Measurements from ENCODE around the gene BCOR. TPM values are rescaled to one million over a fixed set of nuclear protein-coding genes. Genes with fewer than 3 reads are reported as not detected.
A peak's percentile ranks its signal among the peaks of the same experiment; 100 is the strongest.

The BCOR gene
- total RNA-seq, 1 experiment from 2014 or later: 134 TPM

- Mint-ChIP-seq H3K27me3 (ENCODE audit: low read depth) (peaks cover 32% of the 10 kb centered on the region), H3K4me1 (peaks cover 26 to 34% of the 10 kb centered on the region in 2 experiments), H3K9me3 (peaks cover 60 to 66% of the 10 kb centered on the region in 2 experiments), H3K4me3 (peak overlapping the region in 1 of 2 experiments; percentile 13; a peak in 1 of 5 replicates), H3K27ac (no peak overlapping the region; a peak in 1 of 7 replicates), H3K36me3 (ENCODE audit: insufficient read depth in 1 of 3, low read depth in 3 of 3) (peaks cover 5 to 21% (median 8%) of the 10 kb centered on the region in 3 experiments)
- TF ChIP-seq, protein P1, sequence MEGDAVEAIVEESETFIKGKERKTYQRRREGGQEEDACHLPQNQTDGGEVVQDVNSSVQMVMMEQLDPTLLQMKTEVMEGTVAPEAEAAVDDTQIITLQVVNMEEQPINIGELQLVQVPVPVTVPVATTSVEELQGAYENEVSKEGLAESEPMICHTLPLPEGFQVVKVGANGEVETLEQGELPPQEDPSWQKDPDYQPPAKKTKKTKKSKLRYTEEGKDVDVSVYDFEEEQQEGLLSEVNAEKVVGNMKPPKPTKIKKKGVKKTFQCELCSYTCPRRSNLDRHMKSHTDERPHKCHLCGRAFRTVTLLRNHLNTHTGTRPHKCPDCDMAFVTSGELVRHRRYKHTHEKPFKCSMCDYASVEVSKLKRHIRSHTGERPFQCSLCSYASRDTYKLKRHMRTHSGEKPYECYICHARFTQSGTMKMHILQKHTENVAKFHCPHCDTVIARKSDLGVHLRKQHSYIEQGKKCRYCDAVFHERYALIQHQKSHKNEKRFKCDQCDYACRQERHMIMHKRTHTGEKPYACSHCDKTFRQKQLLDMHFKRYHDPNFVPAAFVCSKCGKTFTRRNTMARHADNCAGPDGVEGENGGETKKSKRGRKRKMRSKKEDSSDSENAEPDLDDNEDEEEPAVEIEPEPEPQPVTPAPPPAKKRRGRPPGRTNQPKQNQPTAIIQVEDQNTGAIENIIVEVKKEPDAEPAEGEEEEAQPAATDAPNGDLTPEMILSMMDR (conservative IDR thresholded peaks at IDR 0.05): no peak
- WGBS (ENCODE audit: extremely low coverage, insufficient read length, low lambda C conversion rate): no CpG with 5 or more reads among the region's 11 CpGs
- Histone ChIP-seq H2BK120ac (ENCODE audit: low read depth, low read length, poor library complexity, severe bottlenecking) (no peak overlapping the region), H3K56ac (ENCODE audit: insufficient read length, low read depth, low read length) (no peak overlapping the region), H3K27ac (ENCODE audit: insufficient read length, low read depth, low read length) (no peak overlapping the region), H4K5ac (ENCODE audit: insufficient read length, low read depth, low read length) (no peak overlapping the region), H3K4me1 (ENCODE audit: insufficient read depth, low read length) (peaks cover 4% of the 10 kb centered on the region; the same call in 1 of the 2 replicates), H3K9ac (ENCODE audit: extremely low read depth, insufficient read length, low read length) (no peak overlapping the region), H2BK12ac (ENCODE audit: insufficient read length, low read depth, low read length) (no peak overlapping the region), H4K8ac (replicated peaks; ENCODE audit: insufficient read length, low read depth, low read length) (no peak overlapping the region), H2BK5ac (ENCODE audit: insufficient read length, low read length) (no peak overlapping the region), H3K9me3 (ENCODE audit: control insufficient read depth, low read depth, low read length) (no peaks in the 10 kb centered on the region), H3K23me2 (ENCODE audit: insufficient read length, low read depth, low read length, poor library complexity, severe bottlenecking) (no peaks in the 10 kb centered on the region), H3K23ac (ENCODE audit: insufficient read length, low read depth, low read length) (no peak overlapping the region), H3K4me2 (ENCODE audit: insufficient read depth, insufficient read length, low read length) (no peak overlapping the region), H3K27me3 (ENCODE audit: insufficient read depth, low read length) (no peaks in the 10 kb centered on the region), H2BK15ac (ENCODE audit: low read depth, low read length) (no peak overlapping the region), H2AFZ (ENCODE audit: low read length) (no peak overlapping the region), H2AK5ac (ENCODE audit: insufficient read length, low read length) (no peak overlapping the region), H3T11ph (ENCODE audit: low read length) (no peak overlapping the region), H2BK20ac (ENCODE audit: low read depth, low read length, poor library complexity, severe bottlenecking) (no peak overlapping the region), H3K79me2 (ENCODE audit: insufficient read depth, low read length) (no peaks in the 10 kb centered on the region), H3K79me1 (ENCODE audit: insufficient read depth, low read depth, low read length, poor library complexity, severe bottlenecking) (no peaks in the 10 kb centered on the region), H3K4ac (ENCODE audit: low read depth, low read length) (no peak overlapping the region), H4K91ac (ENCODE audit: insufficient read length, low read depth, low read length) (no peak overlapping the region), H3K14ac (ENCODE audit: insufficient read depth, low read length) (no peak overlapping the region), H4K20me1 (ENCODE audit: control insufficient read depth, insufficient read depth, insufficient read length) (no peaks in the 10 kb centered on the region), H3K18ac (ENCODE audit: insufficient read length, low read depth, low read length) (no peak overlapping the region)
- DNase-seq: no peak
Measured at GRCh38 chrX:40120838-40121580, 23.3 kb upstream of the BCOR start.

Data from H9 (cell line).